Central memory CD8-positive, alpha-beta T cell (primary cell): Measurements from ENCODE around the gene KIF18A.

ENCODE experiments used
- ATAC-seq: fragments of 150-1000 bp; cut with Tn5 transposase; replicated peaks from 2 replicates; pipeline ENCODE4 v1.10.0; 2022; ENCODE audit warnings: mild to moderate bottlenecking, moderate FRiP score, moderate number of reproducible peaks; ENCODE audit not compliant: poor library complexity, severe bottlenecking; ENCODE audit errors: extremely low read depth
- DNase-seq, 2 donors: peaks; one replicate each; pipeline ENCODE4 v3.0.0; 2021; ENCODE audit warnings: low spot score in 2 of 2
- H3K27ac Mint-ChIP-seq: one replicate; pipeline ENCODE4 v1.8.0; 2022; ENCODE audit warnings: low read depth, mild to moderate bottlenecking, moderate library complexity, mixed read lengths
- H3K27me3 Mint-ChIP-seq: one replicate; pipeline ENCODE4 v1.8.0; 2022; ENCODE audit warnings: mixed read lengths
- H3K36me3 Mint-ChIP-seq: one replicate; pipeline ENCODE4 v1.8.0; 2022; ENCODE audit warnings: mild to moderate bottlenecking, moderate library complexity, mixed read lengths; ENCODE audit not compliant: insufficient read depth
- H3K4me1 Mint-ChIP-seq: one replicate; pipeline ENCODE4 v1.8.0; 2022; ENCODE audit warnings: mixed read lengths
- H3K4me3 Mint-ChIP-seq: one replicate; pipeline ENCODE4 v1.8.0; 2022; ENCODE audit warnings: mild to moderate bottlenecking, moderate library complexity, mixed read lengths
- H3K9me3 Mint-ChIP-seq: one replicate; pipeline ENCODE4 v1.8.0; 2022; ENCODE audit warnings: mixed read lengths

KIF18A gene

DNA sequence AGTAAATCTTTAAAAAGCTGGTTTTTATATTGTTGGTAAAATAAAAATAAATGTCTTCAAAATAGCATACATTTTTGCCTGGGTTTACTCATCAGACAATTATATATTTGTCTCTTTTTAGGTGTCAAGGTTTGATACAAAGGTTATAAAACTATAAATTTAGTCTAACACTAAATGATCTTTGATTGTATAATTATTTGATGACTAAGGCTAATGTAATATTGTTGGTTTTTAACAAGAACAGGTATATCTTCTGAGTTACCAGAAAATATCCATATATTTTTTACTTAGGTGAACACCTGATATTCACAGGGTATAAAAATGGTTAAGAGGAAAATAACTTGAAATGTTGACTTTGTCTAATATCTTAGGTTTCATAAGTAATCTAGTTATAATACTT is 104.3 kb downstream of the KIF18A start:
- Mint-ChIP-seq H3K9me3 (peaks cover 15% of the 10 kb centered on the region), H3K4me3 (no peak overlapping the region), H3K27ac (no peak overlapping the region), H3K36me3 (no peaks in the 10 kb centered on the region), H3K27me3 (no peaks in the 10 kb centered on the region), H3K4me1 (no peaks in the 10 kb centered on the region)
- DNase-seq, result no peak
- ATAC-seq, result no peak

GRCh38 chr11:27998552-27998951 is 109.4 kb downstream of the KIF18A start:
- Mint-ChIP-seq H3K27ac (no peak overlapping the region), H3K9me3 (peaks cover 15% of the 10 kb centered on the region), H3K27me3 (no peaks in the 10 kb centered on the region), H3K36me3 (no peaks in the 10 kb centered on the region), H3K4me3 (no peak overlapping the region), H3K4me1 (no peaks in the 10 kb centered on the region)
- DNase-seq, result no peak
- ATAC-seq, result no peak

DNA sequence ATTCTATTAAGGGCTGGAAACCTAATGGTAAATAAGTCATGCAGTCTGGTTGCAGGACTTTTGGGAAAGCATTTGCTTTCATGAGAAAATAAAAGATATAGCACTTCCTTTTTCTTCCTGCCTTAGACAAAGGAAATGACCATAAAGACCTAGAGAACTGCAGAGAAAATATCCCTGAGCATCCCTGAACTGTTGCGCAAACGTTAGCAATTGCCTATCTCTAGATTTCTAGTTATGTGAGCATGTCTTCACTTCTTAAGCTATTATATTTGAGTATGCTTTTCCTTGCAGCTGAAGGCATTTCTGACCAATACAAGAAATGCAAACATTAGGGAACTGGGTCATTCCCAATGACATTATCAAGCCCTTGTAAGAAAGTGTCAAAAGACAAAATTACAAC is 110.6 kb downstream of the KIF18A start:
- ATAC-seq (no peak), DNase-seq (no peak)
- no peaks in the 10 kb centered on the region for H3K27me3 Mint-ChIP-seq
- H3K36me3 Mint-ChIP-seq, result no peaks in the 10 kb centered on the region
- H3K9me3 Mint-ChIP-seq, result peaks cover 7% of the 10 kb centered on the region
- H3K27ac Mint-ChIP-seq, result no peak overlapping the region
- no peaks in the 10 kb centered on the region for H3K4me1 Mint-ChIP-seq
- no peak overlapping the region for H3K4me3 Mint-ChIP-seq

GRCh38 chr11:27996066-27996465 is 111.9 kb downstream of the KIF18A start:
- DNase-seq (no peak), ATAC-seq (no peak)
- no peaks in the 10 kb centered on the region for H3K36me3 Mint-ChIP-seq
- H3K4me3 Mint-ChIP-seq, result no peak overlapping the region
- no peaks in the 10 kb centered on the region for H3K27me3 Mint-ChIP-seq
- no peaks in the 10 kb centered on the region for H3K4me1 Mint-ChIP-seq
- H3K9me3 Mint-ChIP-seq, result peaks cover 2% of the 10 kb centered on the region
- no peak overlapping the region for H3K27ac Mint-ChIP-seq

GRCh38 chr11:27995083-27995482 is 112.9 kb downstream of the KIF18A start:
- DNase-seq (no peak), ATAC-seq (no peak)

GRCh38 chr11:27991736-27992135 is 116.2 kb downstream of the KIF18A start:
- H3K4me1 Mint-ChIP-seq, result no peaks in the 10 kb centered on the region
- no peaks in the 10 kb centered on the region for H3K36me3 Mint-ChIP-seq
- H3K4me3 Mint-ChIP-seq, result no peak overlapping the region
- DNase-seq (no peak), ATAC-seq (no peak)
- no peak overlapping the region for H3K27ac Mint-ChIP-seq
- H3K27me3 Mint-ChIP-seq, result no peaks in the 10 kb centered on the region
- H3K9me3 Mint-ChIP-seq, result no peaks in the 10 kb centered on the region

More at GRCh38 chr11:27995083-27995482, 112.9 kb downstream of the KIF18A start:
- H3K27ac Mint-ChIP-seq, result no peak overlapping the region
- no peak overlapping the region for H3K4me3 Mint-ChIP-seq
- no peaks in the 10 kb centered on the region for H3K9me3 Mint-ChIP-seq
- H3K27me3 Mint-ChIP-seq, result no peaks in the 10 kb centered on the region
- H3K36me3 Mint-ChIP-seq, result no peaks in the 10 kb centered on the region
- no peaks in the 10 kb centered on the region for H3K4me1 Mint-ChIP-seq

- ATAC-seq (no peak), DNase-seq (no peak)
- no peaks in the 10 kb centered on the region for H3K4me1 Mint-ChIP-seq
- no peak overlapping the region for H3K4me3 Mint-ChIP-seq
- H3K27ac Mint-ChIP-seq, result no peak overlapping the region
- no peaks in the 10 kb centered on the region for H3K9me3 Mint-ChIP-seq
- H3K36me3 Mint-ChIP-seq, result no peaks in the 10 kb centered on the region
- H3K27me3 Mint-ChIP-seq, result no peaks in the 10 kb centered on the region
Observed at GRCh38 chr11:27977527-27977926, 130.4 kb downstream of the KIF18A start.

GRCh38 chr11:27977031-27977430 is 130.9 kb downstream of the KIF18A start:
- no peak overlapping the region for H3K4me3 Mint-ChIP-seq
- no peaks in the 10 kb centered on the region for H3K27me3 Mint-ChIP-seq
- no peak for DNase-seq

DNA sequence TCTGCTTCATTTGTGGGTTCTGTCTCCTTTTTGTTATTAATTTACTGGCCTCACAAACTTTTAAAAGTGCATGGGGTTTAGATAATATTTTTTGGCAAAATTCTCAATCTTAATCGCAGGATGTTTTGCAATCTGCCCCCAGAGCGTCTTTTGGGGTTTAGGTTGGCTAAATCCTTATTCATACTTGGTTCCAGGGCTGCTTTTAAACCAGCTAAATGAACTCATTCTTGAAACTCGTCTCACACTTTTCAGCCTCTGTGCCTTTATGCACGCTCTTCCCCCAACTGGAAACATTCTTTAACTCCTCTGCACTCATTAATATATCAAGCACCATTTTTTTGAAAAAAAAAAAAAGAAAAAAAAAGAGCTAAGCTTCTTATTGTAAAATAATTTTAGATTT is 131.7 kb downstream of the KIF18A start:
- no peaks in the 10 kb centered on the region for H3K27me3 Mint-ChIP-seq

More at GRCh38 chr11:27977031-27977430, 130.9 kb downstream of the KIF18A start:
- ATAC-seq, result no peak
- Mint-ChIP-seq H3K9me3 (no peaks in the 10 kb centered on the region), H3K36me3 (no peaks in the 10 kb centered on the region), H3K27ac (no peak overlapping the region), H3K4me1 (no peaks in the 10 kb centered on the region)

GRCh38 chr11:27973851-27974536 is 134.0 kb downstream of the KIF18A start:
- H3K27ac Mint-ChIP-seq, result no peak overlapping the region
- no peak for ATAC-seq
- H3K9me3 Mint-ChIP-seq, result no peaks in the 10 kb centered on the region
- no peaks in the 10 kb centered on the region for H3K36me3 Mint-ChIP-seq
- DNase-seq, result no peak
- no peak overlapping the region for H3K4me3 Mint-ChIP-seq
- no peaks in the 10 kb centered on the region for H3K27me3 Mint-ChIP-seq
- no peaks in the 10 kb centered on the region for H3K4me1 Mint-ChIP-seq

More for the DNA sequence above, 131.7 kb downstream of the KIF18A start:
- no peak for DNase-seq
- H3K4me1 Mint-ChIP-seq, result no peaks in the 10 kb centered on the region
- no peaks in the 10 kb centered on the region for H3K9me3 Mint-ChIP-seq
- H3K4me3 Mint-ChIP-seq, result no peak overlapping the region
- no peak for ATAC-seq
- no peaks in the 10 kb centered on the region for H3K36me3 Mint-ChIP-seq
- no peak overlapping the region for H3K27ac Mint-ChIP-seq

- no peak overlapping the region for H3K27ac Mint-ChIP-seq
- DNase-seq (no peak), ATAC-seq (no peak)
- H3K4me3 Mint-ChIP-seq, result no peak overlapping the region
- H3K4me1 Mint-ChIP-seq, result no peaks in the 10 kb centered on the region
- H3K36me3 Mint-ChIP-seq, result no peaks in the 10 kb centered on the region
- H3K9me3 Mint-ChIP-seq, result no peaks in the 10 kb centered on the region
- H3K27me3 Mint-ChIP-seq, result no peaks in the 10 kb centered on the region
Observed at GRCh38 chr11:27972522-27973170, 135.3 kb downstream of the KIF18A start.

DNA sequence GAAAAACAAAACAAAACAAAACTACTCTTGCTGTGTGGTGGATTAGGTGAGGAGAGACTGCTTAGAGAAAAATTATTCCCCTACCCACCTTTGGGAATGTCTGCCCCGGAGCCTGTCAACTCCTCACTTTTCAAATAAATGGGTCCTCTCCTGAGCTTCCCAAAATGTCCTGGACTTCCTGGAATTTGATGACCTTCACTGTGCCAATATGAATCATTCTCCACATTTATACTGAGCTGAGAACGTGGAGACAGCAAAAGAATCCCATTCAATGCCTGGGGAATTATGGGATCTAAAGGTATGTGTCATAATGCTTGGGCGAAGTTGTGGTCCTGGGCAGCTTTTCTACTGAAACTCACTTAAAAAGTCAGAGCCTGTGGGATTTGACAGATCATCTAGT is 136.8 kb downstream of the KIF18A start:
- no peak for DNase-seq
- H3K9me3 Mint-ChIP-seq, result no peaks in the 10 kb centered on the region
- H3K27ac Mint-ChIP-seq, result no peak overlapping the region
- no peaks in the 10 kb centered on the region for H3K4me1 Mint-ChIP-seq
- no peaks in the 10 kb centered on the region for H3K36me3 Mint-ChIP-seq
- no peaks in the 10 kb centered on the region for H3K27me3 Mint-ChIP-seq
- no peak for ATAC-seq
- no peak overlapping the region for H3K4me3 Mint-ChIP-seq
